IPS-18c (cell line): Measurements from ENCODE around the gene TBC1D5.

Experiments used
- H3K4me3 ChIP-seq: 2 replicates; pipeline ENCODE4 v1.7.0; 2013; ENCODE audit warnings: low read depth, mild to moderate bottlenecking, low read length, moderate library complexity; ENCODE audit not compliant: insufficient read depth
- H3K9me3 ChIP-seq: one replicate; pipeline ENCODE4 v1.6.1; 2013; ENCODE audit warnings: mild to moderate bottlenecking, low read length, moderate library complexity; ENCODE audit not compliant: control insufficient read depth, insufficient read depth

The TBC1D5 gene

GRCh38 chr3:17195856-17196604 lies 546.4 kb downstream of the TBC1D5 start:
- Histone ChIP-seq H3K4me3 (no peak overlapping the region), H3K9me3 (no peaks in the 10 kb centered on the region)

- no peak overlapping the region for H3K4me3 ChIP-seq
- H3K9me3 ChIP-seq: no peaks in the 10 kb centered on the region
These were observed 547.2 kb downstream of the TBC1D5 start for GRCh38 chr3:17195192-17195611.

GRCh38 chr3:17194116-17194515 lies 548.3 kb downstream of the TBC1D5 start:
- no peaks in the 10 kb centered on the region for H3K9me3 ChIP-seq
- H3K4me3 ChIP-seq: no peak overlapping the region

- Histone ChIP-seq H3K4me3 (no peak overlapping the region), H3K9me3 (no peaks in the 10 kb centered on the region)
These were observed 549.4 kb downstream of the TBC1D5 start for GRCh38 chr3:17192995-17193394.

- Histone ChIP-seq H3K9me3 (no peaks in the 10 kb centered on the region), H3K4me3 (no peak overlapping the region)
These were observed 551.9 kb downstream of the TBC1D5 start for GRCh38 chr3:17190353-17191078.

GRCh38 chr3:17188378-17188777 lies 554.1 kb downstream of the TBC1D5 start:
- Histone ChIP-seq H3K4me3 (no peak overlapping the region), H3K9me3 (no peaks in the 10 kb centered on the region)

GRCh38 chr3:17187589-17188184 lies 554.7 kb downstream of the TBC1D5 start:
- H3K4me3 ChIP-seq: no peak overlapping the region
- H3K9me3 ChIP-seq: no peaks in the 10 kb centered on the region

GRCh38 chr3:17183951-17184550 lies 558.4 kb downstream of the TBC1D5 start:
- H3K4me3 ChIP-seq: no peak overlapping the region
- H3K9me3 ChIP-seq: no peaks in the 10 kb centered on the region

- no peaks in the 10 kb centered on the region for H3K9me3 ChIP-seq
- no peak overlapping the region for H3K4me3 ChIP-seq
These were observed 560.3 kb downstream of the TBC1D5 start for GRCh38 chr3:17182166-17182565.

GRCh38 chr3:17181413-17181907 lies 561.0 kb downstream of the TBC1D5 start:
- H3K4me3 ChIP-seq: no peak overlapping the region
- no peaks in the 10 kb centered on the region for H3K9me3 ChIP-seq

GRCh38 chr3:17179381-17180205 lies 562.8 kb downstream of the TBC1D5 start:
- H3K9me3 ChIP-seq: no peaks in the 10 kb centered on the region

GRCh38 chr3:17176757-17177156 lies 565.7 kb downstream of the TBC1D5 start:
- H3K9me3 ChIP-seq: no peaks in the 10 kb centered on the region
- H3K4me3 ChIP-seq: no peak overlapping the region

More at GRCh38 chr3:17179381-17180205, 562.8 kb downstream of the TBC1D5 start:
- no peak overlapping the region for H3K4me3 ChIP-seq

- no peaks in the 10 kb centered on the region for H3K9me3 ChIP-seq
- H3K4me3 ChIP-seq: no peak overlapping the region
These were observed 567.1 kb downstream of the TBC1D5 start for GRCh38 chr3:17175187-17175807.

- no peak overlapping the region for H3K4me3 ChIP-seq
These were observed 576.1 kb downstream of the TBC1D5 start for GRCh38 chr3:17166369-17166768.

GRCh38 chr3:17162116-17162515 lies 580.3 kb downstream of the TBC1D5 start:
- H3K9me3 ChIP-seq: no peaks in the 10 kb centered on the region

More at GRCh38 chr3:17166369-17166768, 576.1 kb downstream of the TBC1D5 start:
- no peaks in the 10 kb centered on the region for H3K9me3 ChIP-seq

GRCh38 chr3:17160597-17160996 lies 581.8 kb downstream of the TBC1D5 start:
- Histone ChIP-seq H3K4me3 (no peak overlapping the region), H3K9me3 (no peaks in the 10 kb centered on the region)

More at GRCh38 chr3:17162116-17162515, 580.3 kb downstream of the TBC1D5 start:
- no peak overlapping the region for H3K4me3 ChIP-seq
